ENCODE measurements around the gene PNMA8A.

GRCh38 chr19:46493236-46494145, 22.1 kb upstream of the PNMA8A start:
- TF ChIP-seq CTCF (conservative IDR thresholded peaks at IDR 0.05 in 1 of 2, IDR thresholded peaks at IDR 0.05 in 1 of 2; ENCODE audit: extremely low read depth in 1 of 2, insufficient read depth in 1 of 2, low read depth in 1 of 2, low read length in 2 of 2) (no peak), EZH2 (IDR thresholded peaks at IDR 0.05; ENCODE audit: borderline replicate concordance, low read length) (no peak)

All from mammary epithelial cell (primary cell).